Nucleus accumbens (tissue), 56 donors: Measurements from ENCODE around the gene DPH5.
"Not testable (repeated sequence)": the region's sequence is repeated elsewhere in the genome, so short reads cannot be mapped to it uniquely, and the experiment has no call there.

Source experiments
- DNase-seq, 56 donors: peaks; one replicate each; lab custom pipeline; 2025; lab: John Stamatoyannopoulos, UW

DPH5 gene

DNA sequence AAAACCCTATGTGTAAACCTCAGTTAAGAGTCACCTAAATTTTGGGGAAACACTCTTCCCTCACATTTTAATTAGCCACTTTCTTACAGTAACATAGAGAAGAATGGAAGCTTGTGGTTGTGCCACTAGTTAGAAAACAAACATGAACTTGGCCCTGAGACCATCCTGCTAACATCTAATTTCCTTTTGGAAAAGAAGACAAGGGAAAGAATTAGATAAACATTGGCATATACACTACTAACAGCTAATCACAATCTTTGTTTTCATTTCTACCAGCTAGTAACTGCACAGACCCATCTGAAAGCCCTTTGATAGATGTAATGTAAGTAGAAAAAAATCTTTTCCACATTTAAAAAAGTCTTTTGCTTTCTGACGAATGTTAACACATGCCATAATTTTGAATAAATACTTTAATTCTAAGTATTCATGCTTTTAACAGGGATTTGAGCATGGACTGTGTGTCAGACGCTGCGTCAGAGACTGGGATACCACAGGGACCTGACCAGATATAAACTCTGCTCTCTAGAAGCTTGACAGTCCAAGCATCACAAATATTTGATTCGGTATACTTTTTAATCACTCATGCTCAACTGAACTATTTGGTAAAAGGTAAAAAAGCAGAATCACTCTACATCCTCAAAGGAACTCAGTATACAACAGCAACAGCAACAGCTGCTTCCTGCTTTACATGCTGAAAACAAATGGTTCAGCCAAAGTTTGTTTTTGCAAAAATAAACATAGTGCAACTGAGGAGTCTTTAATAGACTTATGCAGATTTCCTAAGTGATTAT is 30.2 kb downstream of the DPH5 start:
- no peak for DNase-seq

DNA sequence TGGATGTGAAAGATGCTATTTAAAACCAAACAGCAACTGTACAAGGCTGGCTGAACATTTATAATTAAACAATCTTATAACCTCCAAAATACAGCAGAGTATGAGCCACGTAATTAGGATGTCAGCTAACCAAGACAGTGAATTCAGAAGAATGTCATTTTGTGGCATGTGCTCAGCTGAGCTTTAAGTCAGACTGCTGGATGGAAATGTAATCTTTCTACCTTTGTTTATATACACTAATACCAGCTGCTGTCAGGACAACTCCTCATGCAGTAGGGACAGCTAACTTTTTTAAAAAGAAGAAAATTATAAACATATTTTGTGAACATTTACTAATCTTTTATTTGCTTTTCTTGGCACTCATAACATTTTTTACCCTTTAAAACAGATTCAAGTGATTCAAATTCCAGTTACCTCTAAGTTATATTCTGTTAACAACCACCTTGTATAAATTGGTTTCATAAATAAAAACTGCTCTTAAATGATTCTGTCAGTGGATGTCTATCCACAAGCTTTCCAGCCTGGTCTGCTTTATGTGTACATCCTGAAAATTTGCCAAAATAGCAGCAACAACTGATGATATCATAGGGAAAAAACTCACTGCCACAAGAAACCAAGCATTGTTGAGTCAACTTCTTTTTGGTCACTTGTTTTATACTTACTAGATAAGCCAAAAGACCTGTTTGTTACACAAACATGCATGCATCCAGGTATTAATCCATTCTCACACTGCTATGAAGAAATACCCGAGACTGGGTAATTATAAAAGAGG is 36.1 kb downstream of the DPH5 start:
- DNase-seq, result no peak

DNA sequence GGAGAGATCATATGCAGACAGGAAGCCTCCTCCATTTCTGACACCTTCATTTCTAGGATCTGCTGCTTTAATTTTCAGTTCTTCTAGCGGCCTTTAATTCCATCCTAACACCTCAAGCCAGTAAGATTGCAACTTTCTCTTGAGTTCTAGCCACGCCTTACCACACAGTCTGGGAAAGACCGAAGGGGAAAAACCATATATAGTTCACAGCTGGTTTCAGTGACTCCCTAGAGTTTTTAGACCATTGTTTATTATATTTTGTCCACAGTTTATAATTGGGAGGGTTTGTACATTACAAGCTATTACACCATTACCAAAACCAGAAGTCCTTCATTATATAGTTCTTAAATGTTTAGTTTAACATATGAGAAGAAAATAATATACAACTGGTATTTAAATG is 37.5 kb downstream of the DPH5 start:
- no peak for DNase-seq

DNA sequence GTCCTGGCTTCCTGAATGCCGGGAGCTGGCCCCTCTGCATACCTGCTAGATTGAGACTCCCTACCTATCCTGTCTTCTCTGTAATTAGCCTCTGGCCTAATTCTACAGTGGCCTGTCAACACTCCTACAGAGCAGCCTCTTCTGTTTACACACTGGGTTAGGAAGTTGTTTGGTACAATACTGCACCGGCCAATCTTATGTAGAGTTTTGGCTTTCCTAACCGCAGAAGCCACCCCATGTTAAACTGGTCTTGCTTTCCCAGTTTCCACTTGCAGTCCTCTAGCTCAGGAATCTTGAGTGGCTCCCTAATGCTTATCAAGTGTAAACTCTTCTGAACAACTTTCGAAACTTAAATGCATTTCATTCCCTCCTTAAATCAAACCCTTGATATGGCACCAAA is 42.8 kb downstream of the DPH5 start:
- DNase-seq, result no peak

DNA sequence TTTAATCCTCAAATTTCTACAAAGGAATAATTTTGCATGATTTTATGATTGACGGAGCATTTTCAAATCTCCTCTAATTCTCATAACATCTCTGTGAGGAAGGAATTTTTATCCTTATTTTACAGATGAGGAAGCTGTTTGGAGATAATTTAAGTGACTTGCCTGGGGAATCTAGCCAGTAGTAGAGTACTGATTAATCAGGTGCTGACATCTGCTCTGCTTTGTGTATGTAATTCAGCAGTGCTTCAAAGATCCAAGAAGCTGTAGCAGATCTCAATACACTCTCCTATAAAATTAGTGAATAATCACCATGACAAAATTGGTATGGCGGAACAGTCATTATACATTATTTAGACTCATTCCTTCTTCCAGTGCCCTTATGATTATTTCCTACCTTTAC is 46.0 kb downstream of the DPH5 start:
- no peak for DNase-seq

DNA sequence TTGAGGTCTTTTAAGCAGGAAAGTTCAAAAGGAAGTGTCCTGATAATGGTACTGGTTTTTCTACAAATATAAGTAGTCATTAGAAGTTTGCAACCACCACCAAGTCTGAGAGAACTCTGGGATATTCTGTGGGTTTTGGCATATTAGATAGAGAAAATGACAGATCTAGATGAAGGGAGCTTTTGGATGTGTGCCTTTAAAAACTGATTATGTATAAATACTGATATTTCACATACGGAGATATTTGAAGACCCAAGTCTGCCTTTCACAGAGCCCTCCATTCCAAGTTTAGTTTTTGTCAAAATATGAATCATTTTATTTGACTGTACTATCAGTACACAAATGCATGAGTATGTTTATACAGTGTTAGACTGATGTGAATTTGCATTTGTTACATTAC is 48.6 kb downstream of the DPH5 start:
- no peak for DNase-seq

DNA sequence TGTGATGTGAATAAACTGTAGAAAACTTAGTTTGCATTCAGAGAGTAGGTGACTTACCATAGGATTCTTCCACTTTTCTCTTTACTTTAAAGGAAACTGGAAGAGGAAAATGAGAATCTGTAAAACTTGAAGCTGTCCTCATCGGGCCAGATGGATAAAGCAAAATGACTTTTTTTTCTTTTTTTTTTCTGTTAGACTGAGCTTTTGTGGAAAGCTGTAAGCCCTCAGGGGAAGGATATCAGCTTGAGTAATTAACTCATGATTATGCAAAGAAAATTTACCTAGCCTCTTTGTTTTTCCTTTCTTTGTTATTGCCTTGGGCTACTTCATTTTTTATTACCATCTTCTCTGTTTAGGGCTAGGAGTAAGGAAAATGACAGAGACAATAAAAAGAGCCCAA is 53.4 kb downstream of the DPH5 start:
- no peak for DNase-seq

DNA sequence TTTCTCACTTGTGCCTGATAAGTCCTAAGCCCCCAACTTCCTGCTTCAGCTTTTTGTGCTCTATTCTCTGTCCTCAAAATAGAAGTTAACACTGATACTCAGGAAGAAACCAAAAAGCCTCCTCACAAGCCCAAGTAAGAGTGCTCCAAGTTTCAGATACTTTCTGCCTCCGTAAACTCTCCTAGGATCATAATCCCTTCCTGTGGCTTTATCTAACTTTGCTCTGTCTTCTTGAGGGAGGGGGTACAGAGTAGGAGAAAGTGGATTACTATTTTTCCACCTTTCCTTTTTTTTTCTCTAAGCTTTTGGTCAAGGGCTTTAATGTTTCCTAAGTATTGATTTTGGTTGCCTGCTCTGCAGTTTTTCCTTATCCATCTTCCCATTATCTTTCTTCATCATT is 54.6 kb downstream of the DPH5 start:
- no peak for DNase-seq

DNA sequence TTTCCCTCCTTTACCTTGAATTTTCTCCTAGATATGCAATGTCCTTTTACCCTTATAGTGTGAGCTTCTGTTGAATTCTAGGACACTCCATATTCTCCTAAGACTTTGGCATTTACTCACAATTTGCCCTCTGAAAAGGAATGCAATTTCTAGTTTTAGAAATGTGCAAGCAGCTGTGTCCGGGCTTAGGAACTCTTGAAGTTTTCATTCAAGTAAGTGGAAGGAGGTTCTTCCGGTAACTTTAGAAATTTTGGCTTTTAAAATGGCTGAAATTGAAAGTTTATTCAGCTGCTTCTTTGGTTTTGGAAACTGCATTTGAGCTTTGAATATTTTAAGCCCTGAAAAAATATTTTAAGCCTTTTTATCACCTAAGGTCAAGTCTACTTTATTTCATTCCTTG is 56.3 kb downstream of the DPH5 start:
- DNase-seq, result no peak

DNA sequence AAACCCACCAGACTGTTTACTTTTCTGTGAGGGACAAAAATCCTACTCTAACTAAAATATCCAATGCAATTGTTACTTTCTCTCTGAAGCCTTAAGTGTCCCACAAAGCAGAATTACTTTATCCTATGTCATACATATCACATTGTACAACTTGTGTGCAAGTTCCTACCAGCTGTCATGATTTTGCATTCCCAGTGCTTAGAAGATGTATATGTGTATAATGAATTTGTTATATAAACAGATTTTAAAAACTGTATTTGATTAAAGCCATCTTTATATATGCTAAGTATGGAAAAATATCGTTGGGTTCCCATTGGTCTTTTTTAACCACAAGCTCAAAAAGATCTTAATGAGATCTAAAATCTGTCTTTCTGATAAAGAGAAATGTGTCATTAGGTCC is 57.0 kb downstream of the DPH5 start:
- no peak for DNase-seq

DNA sequence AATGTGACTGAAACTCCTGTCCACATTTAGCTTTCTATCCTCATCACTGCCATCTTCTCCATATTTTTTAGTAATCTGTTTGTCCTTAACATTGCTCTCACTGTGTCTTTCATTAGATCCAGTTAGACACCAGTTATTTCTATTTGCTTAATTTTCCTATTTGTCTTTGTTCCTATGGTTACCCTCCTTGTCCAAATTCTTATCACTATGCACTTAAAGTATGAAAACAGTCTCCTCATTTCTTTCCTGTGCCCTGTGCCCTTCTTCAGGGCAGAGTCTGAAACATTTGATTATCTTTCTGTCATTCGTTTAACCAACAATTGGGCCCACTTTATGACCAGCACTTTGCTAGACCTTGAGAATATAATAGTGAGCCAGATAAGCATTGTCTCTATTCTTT is 65.5 kb downstream of the DPH5 start:
- no peak for DNase-seq

DNA sequence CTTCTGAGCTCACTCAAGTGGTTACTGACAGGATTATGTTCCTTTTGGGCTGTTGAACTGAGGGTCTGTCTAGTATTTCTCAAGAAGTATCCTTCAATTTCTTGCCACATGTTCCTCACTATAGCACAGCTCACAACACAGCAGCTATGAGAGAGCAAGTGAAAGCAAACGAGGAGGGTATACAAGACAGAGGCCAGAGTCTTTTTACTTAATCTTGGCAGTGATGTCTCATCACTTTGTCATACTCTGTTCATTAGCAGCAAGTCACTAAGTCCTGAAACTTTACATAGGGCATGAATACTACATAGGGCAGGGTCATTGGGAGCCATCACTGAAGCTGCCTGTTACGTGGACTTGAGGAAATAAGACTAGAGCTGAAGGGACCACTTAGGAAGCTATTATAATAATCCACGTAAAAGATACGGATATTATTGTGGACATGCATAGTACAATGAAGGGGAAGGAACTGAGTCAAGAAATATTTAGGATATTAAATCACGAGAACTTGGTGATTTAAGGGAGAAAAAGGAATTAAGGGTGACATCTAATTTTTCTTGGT is 66.0 kb downstream of the DPH5 start:
- DNase-seq, result no peak

DNA sequence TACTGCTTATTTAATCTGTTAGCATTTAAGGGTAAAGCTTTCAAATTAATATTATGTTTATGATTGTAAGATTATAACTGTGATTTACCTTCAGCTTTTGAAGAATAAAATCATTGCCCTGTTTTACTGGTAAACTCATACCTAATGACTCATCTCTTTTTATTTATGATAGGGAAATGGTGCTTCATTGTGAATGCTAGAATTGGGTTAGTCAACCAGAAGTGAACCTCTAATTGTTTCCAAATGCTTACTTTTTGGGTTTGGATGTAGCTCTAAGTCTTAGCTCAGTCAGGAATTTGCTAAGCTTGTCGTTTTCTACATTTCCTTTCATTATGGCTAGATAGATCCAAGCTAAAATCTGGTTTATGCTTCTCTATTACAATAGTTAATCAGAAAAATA is 70.3 kb downstream of the DPH5 start:
- DNase-seq, result no peak

DNA sequence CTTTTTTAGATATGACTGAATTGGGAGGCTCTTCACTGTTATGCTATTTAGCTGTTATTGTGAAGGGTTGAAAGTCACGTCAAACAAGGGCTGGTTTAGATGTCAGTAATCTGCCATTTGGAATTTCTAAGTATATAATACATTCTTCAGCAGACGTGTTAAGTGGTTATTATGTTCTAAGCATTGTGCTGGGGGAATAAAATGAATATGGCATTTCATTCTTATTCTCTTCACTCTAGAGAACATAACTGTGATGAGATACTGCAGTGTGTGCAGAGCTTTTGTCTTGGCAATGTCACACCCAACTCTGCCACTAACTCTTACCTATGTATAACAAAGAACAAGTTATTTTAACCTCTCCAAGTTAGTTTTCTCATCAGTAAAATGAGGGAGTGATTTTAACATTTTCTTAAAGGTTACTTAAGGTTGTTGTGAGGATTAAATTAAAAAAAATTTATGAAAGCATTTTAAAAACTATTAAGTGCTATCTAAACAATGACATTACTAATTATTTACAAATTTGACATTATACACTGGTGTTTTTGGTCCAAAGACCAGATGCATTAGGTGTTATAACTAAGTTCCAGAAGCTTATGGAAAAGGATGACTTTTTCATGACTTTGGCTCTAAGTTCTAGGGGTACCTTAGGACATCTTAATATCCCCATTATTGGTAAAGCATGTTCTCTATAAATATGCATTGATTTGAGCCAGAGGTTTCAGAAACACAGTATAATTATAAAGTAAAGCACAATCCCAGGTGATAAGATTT is 71.4 kb downstream of the DPH5 start:
- DNase-seq, result no peak

DNA sequence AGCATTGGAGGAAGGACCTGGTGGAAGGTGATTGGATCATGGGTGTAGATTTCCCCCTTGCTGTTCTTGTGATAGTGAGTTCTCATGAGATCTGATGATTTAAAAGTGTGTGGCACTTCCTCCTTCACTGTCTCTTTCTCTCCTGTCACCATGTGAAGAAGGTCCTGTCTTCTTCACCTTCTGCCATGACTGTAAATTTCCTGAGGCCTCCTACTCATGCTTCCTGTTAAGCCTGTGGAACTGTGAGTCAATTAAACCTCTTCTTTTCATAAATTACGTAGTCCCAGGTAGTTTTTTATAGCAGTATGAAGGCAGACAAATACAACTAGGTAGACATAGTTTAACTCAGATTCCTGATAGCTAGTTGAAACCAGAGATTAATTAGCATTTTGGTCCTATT is 72.6 kb downstream of the DPH5 start:
- not testable (repeated sequence) for DNase-seq

DNA sequence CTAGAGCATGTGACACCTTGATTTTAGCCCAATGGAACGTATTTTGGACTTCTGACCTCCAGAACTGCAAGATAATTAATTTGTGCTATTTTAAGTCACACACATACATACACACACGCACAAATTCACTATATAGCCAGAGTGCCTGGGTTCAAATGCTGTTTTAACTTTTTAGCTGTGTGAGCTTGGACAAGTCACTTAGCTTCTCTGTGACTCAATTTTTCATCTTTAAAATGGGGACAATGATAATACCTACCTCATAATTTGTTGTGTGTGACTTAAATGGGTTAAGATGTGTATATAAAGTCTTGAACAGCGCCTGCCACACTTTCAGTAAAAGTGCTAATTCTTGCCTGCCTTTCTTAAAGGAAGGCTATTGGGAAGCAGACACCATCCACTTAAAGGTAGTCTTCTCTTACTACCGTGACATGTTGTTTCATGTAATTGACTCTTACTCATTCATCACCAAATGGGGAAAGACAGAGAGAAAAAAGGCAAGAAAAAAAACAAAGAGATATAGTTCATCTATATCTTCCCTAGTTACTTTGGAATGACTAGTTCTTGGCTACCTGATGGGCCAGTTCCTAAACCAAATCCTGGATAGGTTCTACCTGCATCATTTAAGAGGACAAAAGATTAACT is 73.4 kb downstream of the DPH5 start:
- no peak for DNase-seq

DNA sequence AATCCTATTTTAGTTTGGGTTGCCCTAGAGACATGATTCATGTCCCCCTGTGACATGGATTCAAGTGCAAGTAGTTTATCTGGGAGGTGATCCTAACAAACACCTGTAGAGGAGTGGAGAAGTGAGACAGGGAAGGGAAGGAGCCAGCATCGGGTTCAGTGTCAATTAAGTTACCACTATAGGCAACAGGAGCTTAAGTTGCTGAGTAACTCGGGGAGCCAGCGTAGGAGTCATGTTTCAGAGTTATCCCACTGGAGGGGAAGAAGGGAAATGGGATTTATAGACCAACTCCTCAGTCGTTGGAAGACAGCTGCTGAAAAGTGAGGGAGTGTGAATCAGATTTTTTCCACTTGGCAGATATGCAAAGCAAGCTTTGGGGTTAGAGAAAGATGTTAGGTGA is 74.8 kb downstream of the DPH5 start:
- DNase-seq, result no peak

DNA sequence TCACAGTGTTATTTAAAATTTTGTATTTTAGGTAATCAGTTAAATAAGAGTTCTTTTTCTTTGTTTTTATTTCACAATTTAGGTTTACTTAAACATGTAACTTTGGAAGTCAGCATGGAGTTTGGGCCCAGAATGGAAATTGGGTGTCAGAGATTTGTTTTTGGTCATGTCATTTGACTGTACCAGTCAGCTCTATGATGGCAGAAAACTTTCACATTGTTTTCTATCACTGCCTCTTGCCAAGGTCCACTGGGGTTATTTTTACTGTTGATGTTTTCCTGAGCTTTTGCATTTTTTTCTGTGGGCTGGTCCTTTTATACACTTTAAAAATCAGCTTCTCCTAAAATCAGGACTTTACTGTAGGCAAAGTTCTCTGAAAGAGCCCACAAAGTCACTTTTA is 75.2 kb downstream of the DPH5 start:
- DNase-seq, result no peak

DNA sequence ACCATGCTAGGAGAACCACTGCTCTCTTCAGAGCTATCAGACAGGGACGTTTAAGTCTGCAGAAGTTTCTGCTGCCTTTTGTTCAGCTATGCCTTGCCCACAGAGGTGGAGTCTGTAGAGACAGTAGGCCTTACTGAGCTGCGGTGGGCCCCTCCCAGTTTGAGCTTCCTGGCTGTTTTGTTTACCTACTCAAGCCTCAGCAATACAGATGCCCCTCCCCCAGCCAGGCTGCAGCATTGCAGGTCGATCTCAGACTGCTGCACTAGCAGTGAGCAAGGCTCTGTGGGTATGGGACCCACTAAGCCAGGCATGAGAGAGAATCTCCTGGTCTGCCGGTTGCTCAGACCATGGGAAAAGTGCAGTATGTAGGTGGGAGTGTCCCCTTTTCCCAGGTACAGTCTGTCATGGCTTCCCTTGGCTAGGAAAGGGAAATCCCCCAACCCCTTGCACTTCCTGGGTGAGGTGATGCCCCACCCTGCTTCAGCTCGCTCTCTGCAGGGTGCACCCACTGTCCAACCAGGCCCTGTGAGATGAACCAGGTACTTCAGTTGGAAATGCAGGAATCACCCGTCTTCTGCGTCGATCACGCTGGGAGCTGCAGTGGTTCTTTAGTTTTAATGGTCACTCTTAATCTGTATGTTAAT is 75.9 kb downstream of the DPH5 start:
- DNase-seq, result not testable (repeated sequence)
